ENCODE measurements around the gene FBXO42.
A peak's percentile ranks its signal among the peaks of the same experiment; 100 is the strongest.

The FBXO42 gene

DNA sequence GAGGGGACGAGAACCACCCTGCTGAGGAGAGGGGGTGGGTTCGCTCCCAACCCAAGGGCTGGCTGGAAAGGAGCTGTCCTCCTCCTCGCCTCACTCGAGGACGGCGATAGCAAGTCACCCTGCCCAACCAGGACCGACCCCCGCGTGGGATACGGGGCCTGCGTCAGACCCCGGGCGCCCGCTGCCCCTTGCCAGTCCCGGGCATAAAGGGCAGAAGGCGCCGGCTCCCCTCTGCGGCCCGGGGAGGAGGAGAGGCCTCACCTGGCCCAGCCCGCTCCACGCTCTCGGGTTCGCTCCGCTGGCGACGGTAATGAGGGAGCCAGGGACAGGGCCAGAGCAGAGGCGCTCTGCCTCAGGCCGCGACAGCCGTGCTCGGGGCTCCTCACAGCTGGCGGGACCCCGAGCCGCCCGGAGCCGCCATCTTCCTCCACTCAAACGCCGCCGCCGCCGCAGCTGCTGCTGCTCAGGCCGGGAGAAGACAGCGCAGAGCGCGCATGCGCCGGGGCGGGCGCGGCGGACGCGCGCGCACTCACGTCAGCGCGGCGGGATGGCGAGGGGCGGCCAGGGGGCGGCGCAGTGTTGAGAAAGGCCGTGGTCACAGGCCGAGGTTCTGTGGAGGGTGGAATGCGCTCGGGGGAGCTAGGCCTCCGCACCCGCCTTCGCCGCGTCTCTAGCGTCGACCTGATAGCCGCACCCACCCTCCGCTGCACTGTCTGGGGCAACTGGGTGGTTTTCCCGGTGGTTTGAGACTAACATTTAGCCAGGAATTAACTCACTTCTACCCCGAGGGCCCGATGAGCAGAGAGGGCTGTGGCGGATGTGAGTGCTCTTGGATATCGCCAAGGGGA is at the start of gene FBXO42:
FBXO42 (minus strand) TSS at position 487 of the 848 bp plus-strand sequence. CDS start 37,062 bp downstream, outside the sequence.
- peak within 1 kb of the TSS; percentile 87 for H3K27ac ChIP-seq (ENCODE audit: low read depth, low read length, poor library complexity, severe bottlenecking)
- H3K4me2 ChIP-seq (ENCODE audit: low read length), result peak within 1 kb of the TSS; percentile 92
- peaks cover 44% of the 10 kb centered on the region for H3K79me2 ChIP-seq (ENCODE audit: insufficient read depth, low read length)
- peak within 1 kb of the TSS; percentile 94 for H3K9ac ChIP-seq (ENCODE audit: low read length)
- no peaks in the 10 kb centered on the region for H3K36me3 ChIP-seq (ENCODE audit: insufficient read depth, low read length)
- H3K4me1 ChIP-seq (ENCODE audit: insufficient read depth, low read length, severe bottlenecking), result peaks cover 35% of the 10 kb centered on the region
- peak within 1 kb of the TSS; percentile 20; the same call in 1 of the 2 replicates for H2AFZ ChIP-seq (ENCODE audit: low read length)
- H3K9me2 ChIP-seq (ENCODE audit: low read depth, low read length), result no peaks in the 10 kb centered on the region
- H4K20me1 ChIP-seq (ENCODE audit: insufficient read depth, low read length), result no peaks in the 10 kb centered on the region
- H3K4me3 ChIP-seq (ENCODE audit: low read depth, low read length, poor library complexity, severe bottlenecking), result peak within 1 kb of the TSS; percentile 81
- H3F3A ChIP-seq (ENCODE audit: insufficient read depth, low read length), result no peaks in the 10 kb centered on the region
- no peaks in the 10 kb centered on the region for H3K27me3 ChIP-seq (ENCODE audit: insufficient read depth, low read length)
- TF ChIP-seq, protein P1, sequence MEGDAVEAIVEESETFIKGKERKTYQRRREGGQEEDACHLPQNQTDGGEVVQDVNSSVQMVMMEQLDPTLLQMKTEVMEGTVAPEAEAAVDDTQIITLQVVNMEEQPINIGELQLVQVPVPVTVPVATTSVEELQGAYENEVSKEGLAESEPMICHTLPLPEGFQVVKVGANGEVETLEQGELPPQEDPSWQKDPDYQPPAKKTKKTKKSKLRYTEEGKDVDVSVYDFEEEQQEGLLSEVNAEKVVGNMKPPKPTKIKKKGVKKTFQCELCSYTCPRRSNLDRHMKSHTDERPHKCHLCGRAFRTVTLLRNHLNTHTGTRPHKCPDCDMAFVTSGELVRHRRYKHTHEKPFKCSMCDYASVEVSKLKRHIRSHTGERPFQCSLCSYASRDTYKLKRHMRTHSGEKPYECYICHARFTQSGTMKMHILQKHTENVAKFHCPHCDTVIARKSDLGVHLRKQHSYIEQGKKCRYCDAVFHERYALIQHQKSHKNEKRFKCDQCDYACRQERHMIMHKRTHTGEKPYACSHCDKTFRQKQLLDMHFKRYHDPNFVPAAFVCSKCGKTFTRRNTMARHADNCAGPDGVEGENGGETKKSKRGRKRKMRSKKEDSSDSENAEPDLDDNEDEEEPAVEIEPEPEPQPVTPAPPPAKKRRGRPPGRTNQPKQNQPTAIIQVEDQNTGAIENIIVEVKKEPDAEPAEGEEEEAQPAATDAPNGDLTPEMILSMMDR (IDR thresholded peaks at IDR 0.05; ENCODE audit: low read length), result peak; percentile 53
- TF ChIP-seq EZH2 (IDR thresholded peaks at IDR 0.05; ENCODE audit: borderline replicate concordance, low read length), result no peak
- no peaks in the 10 kb centered on the region for H3K9me3 ChIP-seq (ENCODE audit: low read length)

DNA sequence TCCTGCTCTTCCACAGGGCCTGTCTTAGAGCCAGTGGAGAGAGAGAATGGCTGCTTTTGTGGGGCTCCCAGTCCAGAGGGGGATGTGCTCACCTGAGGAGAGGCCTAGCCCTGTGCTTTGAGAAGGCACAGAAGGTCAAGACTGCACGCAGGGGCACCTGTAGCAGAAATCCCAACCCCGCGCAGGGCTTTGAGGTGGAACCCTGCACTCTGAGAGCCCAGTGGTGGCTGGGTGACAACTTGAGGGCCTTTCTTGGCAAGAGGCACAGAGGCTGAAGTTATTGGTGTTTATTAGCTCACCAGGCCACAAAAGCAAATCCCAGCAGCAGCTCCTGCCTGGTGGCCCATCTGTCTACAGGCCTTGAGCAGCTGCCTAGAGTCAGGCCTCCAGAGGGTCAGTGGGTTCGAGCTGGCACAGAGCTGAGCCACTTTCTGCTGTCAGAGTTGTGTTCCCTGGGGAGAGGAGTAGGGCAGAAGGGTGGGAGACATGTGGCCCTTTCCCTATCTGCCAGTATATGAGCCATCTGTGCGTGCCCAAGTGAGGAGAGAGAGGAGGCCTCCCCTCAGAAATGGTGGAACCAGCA is 46.2 kb upstream of the FBXO42 start:
- no peaks in the 10 kb centered on the region for H3K9me3 ChIP-seq (ENCODE audit: low read length)
- H3K4me3 ChIP-seq (ENCODE audit: low read depth, low read length, poor library complexity, severe bottlenecking), result no peak overlapping the region
- no peaks in the 10 kb centered on the region for H3K9me2 ChIP-seq (ENCODE audit: low read depth, low read length)
- no peaks in the 10 kb centered on the region for H3K4me1 ChIP-seq (ENCODE audit: insufficient read depth, low read length, severe bottlenecking)
- no peak overlapping the region for H3K9ac ChIP-seq (ENCODE audit: low read length)
- H3K27me3 ChIP-seq (ENCODE audit: insufficient read depth, low read length), result no peaks in the 10 kb centered on the region
- no peaks in the 10 kb centered on the region for H4K20me1 ChIP-seq (ENCODE audit: insufficient read depth, low read length)
- no peak overlapping the region for H2AFZ ChIP-seq (ENCODE audit: low read length)
- H3F3A ChIP-seq (ENCODE audit: insufficient read depth, low read length), result no peaks in the 10 kb centered on the region
- peaks cover 48% of the 10 kb centered on the region for H3K36me3 ChIP-seq (ENCODE audit: insufficient read depth, low read length)
- TF ChIP-seq, protein P1 (IDR thresholded peaks at IDR 0.05; ENCODE audit: low read length), result no peak
- no peak for TF ChIP-seq EZH2 (IDR thresholded peaks at IDR 0.05; ENCODE audit: borderline replicate concordance, low read length)
- H3K4me2 ChIP-seq (ENCODE audit: low read length), result no peak overlapping the region
- H3K79me2 ChIP-seq (ENCODE audit: insufficient read depth, low read length), result no peaks in the 10 kb centered on the region
- no peak overlapping the region for H3K27ac ChIP-seq (ENCODE audit: low read depth, low read length, poor library complexity, severe bottlenecking)

DNA sequence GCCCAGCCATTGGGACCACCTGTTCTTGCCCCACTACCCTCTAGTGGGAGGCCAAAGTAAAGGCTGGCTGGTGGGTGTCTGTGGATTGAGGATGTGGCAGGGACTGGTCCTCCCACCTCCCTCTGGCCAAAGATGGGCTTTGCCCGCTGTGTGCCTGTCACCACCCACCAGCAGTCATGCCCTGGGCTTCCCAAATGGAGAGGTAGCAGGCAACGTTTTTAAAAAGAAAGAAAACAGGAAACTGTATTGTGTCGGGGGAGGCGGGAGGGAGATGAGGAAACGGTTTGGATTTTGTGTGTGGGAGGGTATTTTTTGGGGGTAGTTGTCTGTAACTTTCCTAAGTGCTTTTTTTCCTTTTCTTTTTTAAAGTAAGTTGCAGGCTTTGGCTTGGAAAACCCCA is 44.8 kb upstream of the FBXO42 start:
- H3K9me2 ChIP-seq (ENCODE audit: low read depth, low read length), result no peaks in the 10 kb centered on the region
- no peaks in the 10 kb centered on the region for H3F3A ChIP-seq (ENCODE audit: insufficient read depth, low read length)
- H3K36me3 ChIP-seq (ENCODE audit: insufficient read depth, low read length), result peaks cover 60% of the 10 kb centered on the region
- H3K27me3 ChIP-seq (ENCODE audit: insufficient read depth, low read length), result no peaks in the 10 kb centered on the region
- no peak overlapping the region for H3K4me3 ChIP-seq (ENCODE audit: low read depth, low read length, poor library complexity, severe bottlenecking)
- no peak overlapping the region for H3K9ac ChIP-seq (ENCODE audit: low read length)
- H3K79me2 ChIP-seq (ENCODE audit: insufficient read depth, low read length), result peaks cover 5% of the 10 kb centered on the region; the same call in 1 of the 2 replicates
- TF ChIP-seq, protein P1 (IDR thresholded peaks at IDR 0.05; ENCODE audit: low read length), result no peak
- no peak for TF ChIP-seq EZH2 (IDR thresholded peaks at IDR 0.05; ENCODE audit: borderline replicate concordance, low read length)
- no peak overlapping the region for H3K4me2 ChIP-seq (ENCODE audit: low read length)
- no peak overlapping the region for H2AFZ ChIP-seq (ENCODE audit: low read length)
- no peak overlapping the region for H3K27ac ChIP-seq (ENCODE audit: low read depth, low read length, poor library complexity, severe bottlenecking)
- H4K20me1 ChIP-seq (ENCODE audit: insufficient read depth, low read length), result no peaks in the 10 kb centered on the region
- no peaks in the 10 kb centered on the region for H3K4me1 ChIP-seq (ENCODE audit: insufficient read depth, low read length, severe bottlenecking)
- H3K9me3 ChIP-seq (ENCODE audit: low read length), result no peaks in the 10 kb centered on the region

Data from OCI-LY1 (cell line).